Astrocyte of the cerebellum (primary cell): ENCODE results near the gene HIVEP3.

ENCODE experiments used
- DNase-seq: peaks from one replicate; pipeline ENCODE4 v3.0.0-alpha.2; 2011; ENCODE audit warnings: low read depth
- H3K4me3 ChIP-seq: 2 replicates; pipeline ENCODE4 v1.5.1; 2011; ENCODE audit warnings: mild to moderate bottlenecking, low read depth, low read length, moderate library complexity
- CTCF ChIP-seq: IDR thresholded peaks from 2 replicates; pipeline ENCODE4 v1.5.1; 2012; ENCODE audit warnings: low read length, low read depth, moderate library complexity, mild to moderate bottlenecking; ENCODE audit errors: missing control alignments
- in situ Hi-C: cut with HindIII; loops from 2 replicates; pipeline ENCODE4 v1.10.0; 2017; ENCODE audit warnings: low sequenced_read_pairs

HIVEP3 gene

GRCh38 chr1:41906943-41907342 lies 11.8 kb downstream of the HIVEP3 start:
- H3K4me3 ChIP-seq, result no peak overlapping the region
- no peak for DNase-seq
- no peak for TF ChIP-seq CTCF
- in situ Hi-C loops, result no loop called here

GRCh38 chr1:41905093-41905675 lies 13.5 kb downstream of the HIVEP3 start:
- in situ Hi-C loops, result no loop called here
- no peak for DNase-seq
- no peak for TF ChIP-seq CTCF
- H3K4me3 ChIP-seq, result no peak overlapping the region

GRCh38 chr1:41902664-41903063 lies 16.1 kb downstream of the HIVEP3 start:
- no peak overlapping the region for H3K4me3 ChIP-seq
- in situ Hi-C loops, result no loop called here
- no peak for TF ChIP-seq CTCF
- no peak for DNase-seq

- no peak overlapping the region for H3K4me3 ChIP-seq
- peak; percentile 39 for DNase-seq
- in situ Hi-C loops, result no loop called here
- no peak for TF ChIP-seq CTCF
Observed at GRCh38 chr1:41902159-41902577, 16.6 kb downstream of the HIVEP3 start.

GRCh38 chr1:41901551-41901950 lies 17.2 kb downstream of the HIVEP3 start:
- no peak overlapping the region for H3K4me3 ChIP-seq
- in situ Hi-C loops, result no loop called here
- DNase-seq, result no peak
- no peak for TF ChIP-seq CTCF

GRCh38 chr1:41900603-41901444 lies 17.9 kb downstream of the HIVEP3 start:
- no peak for TF ChIP-seq CTCF
- DNase-seq, result no peak
- in situ Hi-C loops, result no loop called here
- H3K4me3 ChIP-seq, result no peak overlapping the region
